Astrocyte (in vitro differentiated cells and primary cell): ENCODE measurements around the gene PYGL. TPM values are rescaled to one million over a fixed set of nuclear protein-coding genes. Genes with fewer than 3 reads are reported as not detected.

ENCODE experiments used
- DNase-seq: peaks from one replicate; pipeline ENCODE4 v3.0.0-alpha.2; 2010; ENCODE audit warnings: low read depth
- FAIRE-seq: peaks from 2 replicates; lab custom pipeline; 2011; peaks lifted over from hg19 to GRCh38; lab: Jason Lieb, UNC
- H2AFZ ChIP-seq: 2 replicates; pipeline ENCODE4 v1.6.0; 2012; ENCODE audit warnings: low read depth, low read length, inconsistent platforms
- H3K27ac ChIP-seq: 2 replicates; pipeline ENCODE4 v1.5.1; 2011; ENCODE audit warnings: low read depth, low read length, inconsistent platforms
- H3K27me3 ChIP-seq: 2 replicates; pipeline ENCODE4 v1.6.0; 2011; ENCODE audit warnings: low read length, inconsistent platforms; ENCODE audit not compliant: insufficient read depth
- H3K36me3 ChIP-seq: 2 replicates; pipeline ENCODE4 v1.5.1; 2011; ENCODE audit warnings: low read length, inconsistent platforms; ENCODE audit not compliant: insufficient read depth
- H3K4me1 ChIP-seq: 2 replicates; pipeline ENCODE4 v1.5.1; 2011; ENCODE audit warnings: low read length, inconsistent platforms; ENCODE audit not compliant: insufficient read depth
- H3K4me2 ChIP-seq: 2 replicates; pipeline ENCODE4 v1.6.0; 2012; ENCODE audit warnings: low read length, inconsistent platforms
- H3K4me3 ChIP-seq: 2 replicates; pipeline ENCODE4 v1.5.1; 2011; ENCODE audit warnings: low read depth, mild to moderate bottlenecking, low read length, inconsistent platforms; ENCODE audit not compliant: insufficient read depth
- H3K79me2 ChIP-seq: 2 replicates; pipeline ENCODE4 v1.6.0; 2012; ENCODE audit warnings: mild to moderate bottlenecking, low read length, inconsistent platforms; ENCODE audit not compliant: insufficient read depth
- H3K9ac ChIP-seq: 2 replicates; pipeline ENCODE4 v1.6.0; 2012; ENCODE audit warnings: mild to moderate bottlenecking, low read length, inconsistent platforms
- H3K9me3 ChIP-seq: 2 replicates; pipeline ENCODE4 v1.5.1; 2012; ENCODE audit warnings: low read depth, mild to moderate bottlenecking, low read length, inconsistent platforms; ENCODE audit not compliant: insufficient read depth
- H4K20me1 ChIP-seq: 2 replicates; pipeline ENCODE4 v1.6.0; 2012; ENCODE audit warnings: low read length, inconsistent platforms; ENCODE audit not compliant: insufficient read depth
- H3K27ac Mint-ChIP-seq: one replicate; pipeline ENCODE4 v1.8.0; 2021; ENCODE audit warnings: mild to moderate bottlenecking, mixed read lengths; ENCODE audit not compliant: unreplicated experiment
- H3K27me3 Mint-ChIP-seq: one replicate; pipeline ENCODE4 v1.8.0; 2021; ENCODE audit warnings: low read depth, mixed read lengths; ENCODE audit not compliant: unreplicated experiment
- H3K36me3 Mint-ChIP-seq: one replicate; pipeline ENCODE4 v1.8.0; 2021; ENCODE audit warnings: low read depth, mixed read lengths; ENCODE audit not compliant: unreplicated experiment
- H3K4me1 Mint-ChIP-seq: one replicate; pipeline ENCODE4 v1.8.0; 2021; ENCODE audit warnings: low read depth, mixed read lengths; ENCODE audit not compliant: unreplicated experiment
- H3K4me3 Mint-ChIP-seq: one replicate; pipeline ENCODE4 v1.8.0; 2021; ENCODE audit warnings: mild to moderate bottlenecking, moderate library complexity, mixed read lengths; ENCODE audit not compliant: unreplicated experiment
- H3K9me3 Mint-ChIP-seq: one replicate; pipeline ENCODE4 v1.8.0; 2021; ENCODE audit warnings: mild to moderate bottlenecking, mixed read lengths; ENCODE audit not compliant: unreplicated experiment
- CTCF ChIP-seq: IDR thresholded peaks from 2 replicates; pipeline ENCODE4 v1.5.1; 2011; ENCODE audit warnings: low read depth, mild to moderate bottlenecking, inconsistent platforms, low read length, moderate library complexity; ENCODE audit not compliant: insufficient read depth
- EZH2 ChIP-seq: IDR thresholded peaks from 2 replicates; pipeline ENCODE4 v1.6.1; 2012; ENCODE audit warnings: mild to moderate bottlenecking, low read length, inconsistent platforms; ENCODE audit not compliant: insufficient read depth
- total RNA-seq: library from RNA; stranded (reverse); gene quantifications from 2 replicates; pipeline ENCODE4 v1.2.1, GENCODE V29; 2021

The PYGL gene
- total RNA-seq, 1 donor from 2014 or later = 97.6 TPM

DNA sequence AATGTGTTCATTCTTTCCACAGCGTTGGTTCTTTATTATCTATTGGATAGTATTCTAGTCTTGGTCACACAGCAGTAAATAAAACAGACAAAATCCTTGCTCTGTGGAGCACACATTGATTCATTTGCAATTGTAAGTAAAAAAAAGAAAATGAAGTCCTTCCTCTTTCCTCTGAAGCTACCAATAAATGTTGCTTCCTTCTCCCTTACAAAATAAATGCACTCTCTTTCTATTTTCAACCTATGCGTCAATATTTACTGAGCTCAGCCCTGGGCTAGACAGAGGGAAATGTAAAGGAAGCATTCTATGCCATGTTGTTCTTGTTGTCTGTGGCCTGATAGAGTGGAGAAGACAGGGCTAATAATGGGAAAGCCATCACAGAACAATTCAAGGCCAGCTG is 69.5 kb downstream of the PYGL start:
- Histone ChIP-seq H3K4me2 (no peak overlapping the region), H3K79me2 (no peaks in the 10 kb centered on the region), H3K27ac (no peak overlapping the region), H2AFZ (no peak overlapping the region), H3K9me3 (peaks cover 4% of the 10 kb centered on the region), H3K36me3 (no peaks in the 10 kb centered on the region), H3K9ac (no peak overlapping the region), H3K4me1 (no peaks in the 10 kb centered on the region), H3K27me3 (peaks cover 70% of the 10 kb centered on the region), H3K4me3 (no peak overlapping the region), H4K20me1 (no peaks in the 10 kb centered on the region)
- Mint-ChIP-seq H3K36me3 (peaks cover 2% of the 10 kb centered on the region), H3K9me3 (peaks cover 4% of the 10 kb centered on the region), H3K27me3 (peaks cover 57% of the 10 kb centered on the region), H3K4me3 (no peak overlapping the region), H3K27ac (no peak overlapping the region), H3K4me1 (peaks cover 9% of the 10 kb centered on the region)
- TF ChIP-seq EZH2 (no peak), CTCF (no peak)
- FAIRE-seq = no peak
- DNase-seq = no peak

DNA sequence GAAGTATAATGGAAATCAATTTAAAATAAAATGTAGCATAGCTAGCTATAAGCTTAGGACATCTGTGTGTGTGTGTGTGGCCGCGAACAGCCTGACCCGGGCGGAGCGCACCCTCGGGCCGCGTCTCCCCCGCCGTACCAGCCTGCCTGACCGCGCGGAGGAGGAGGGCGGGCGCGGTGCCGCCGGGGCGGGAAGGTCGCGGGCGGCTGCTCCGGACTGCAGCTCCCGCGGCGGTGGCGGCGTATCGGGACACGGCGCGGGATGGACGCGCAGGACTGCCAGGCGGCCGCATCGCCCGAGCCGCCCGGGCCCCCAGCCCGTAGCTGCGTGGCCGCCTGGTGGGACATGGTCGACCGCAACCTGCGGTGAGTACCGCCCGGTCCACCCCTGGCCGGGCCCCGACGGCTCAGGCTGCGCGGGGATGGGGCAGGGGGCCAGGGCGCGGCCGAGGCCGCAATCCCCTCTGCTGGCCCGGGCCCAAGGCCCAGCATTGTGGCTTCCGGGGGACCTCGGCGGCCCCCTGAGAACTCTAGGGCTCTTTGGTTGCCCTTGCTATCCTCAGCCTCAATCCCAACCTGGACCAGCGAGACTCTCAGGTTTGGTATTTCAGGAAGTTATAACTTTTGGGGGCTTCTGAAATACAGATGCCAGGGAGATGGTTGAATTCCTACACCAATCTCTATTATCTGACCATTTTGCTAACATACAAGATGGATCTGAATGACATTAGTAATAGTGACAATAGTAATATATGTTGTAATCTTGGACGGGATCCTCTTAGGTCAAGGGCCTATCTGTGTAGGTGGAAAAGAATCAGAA is 72.2 kb downstream of the PYGL start, which contains the start of gene ABHD12B:
ABHD12B (plus strand) TSS at position 140 of the 819 bp plus-strand sequence; CDS start at position 262, 122 bp downstream.
- no peaks in the 10 kb centered on the region for H3K36me3 ChIP-seq
- H3K4me1 ChIP-seq = no peaks in the 10 kb centered on the region
- peak within 1 kb of the TSS; percentile 70 for H3K4me2 ChIP-seq
- Mint-ChIP-seq H3K9me3 (peaks cover 2% of the 10 kb centered on the region), H3K4me3 (no peak within 1 kb of the TSS), H3K4me1 (peaks cover 9% of the 10 kb centered on the region), H3K27me3 (peaks cover 55% of the 10 kb centered on the region), H3K36me3 (no peaks in the 10 kb centered on the region), H3K27ac (no peak within 1 kb of the TSS)
- H3K4me3 ChIP-seq = no peak within 1 kb of the TSS
- no peaks in the 10 kb centered on the region for H3K9me3 ChIP-seq
- H3K9ac ChIP-seq = no peak within 1 kb of the TSS
- TF ChIP-seq EZH2 (peak; percentile 77), CTCF (no peak)
- DNase-seq (no peak), FAIRE-seq (peak; percentile 55)
- H4K20me1 ChIP-seq = no peaks in the 10 kb centered on the region
- H3K79me2 ChIP-seq = no peaks in the 10 kb centered on the region
- H2AFZ ChIP-seq = no peak within 1 kb of the TSS
- H3K27me3 ChIP-seq = peaks cover 54% of the 10 kb centered on the region
- no peak within 1 kb of the TSS for H3K27ac ChIP-seq

- H3K4me2 ChIP-seq = peak overlapping the region; percentile 70
- H3K4me3 Mint-ChIP-seq = no peak overlapping the region
- no peak for FAIRE-seq
These were observed 73.1 kb downstream of the PYGL start for GRCh38 chr14:50871228-50871627.

More at GRCh38 chr14:50871228-50871627, 73.1 kb downstream of the PYGL start:
- no peak overlapping the region for H2AFZ ChIP-seq
- H3K36me3 ChIP-seq = no peaks in the 10 kb centered on the region
- Mint-ChIP-seq H3K4me1 (peaks cover 9% of the 10 kb centered on the region), H3K36me3 (no peaks in the 10 kb centered on the region), H3K27me3 (peaks cover 48% of the 10 kb centered on the region), H3K9me3 (peaks cover 2% of the 10 kb centered on the region), H3K27ac (no peak overlapping the region)
- H3K27me3 ChIP-seq = peaks cover 48% of the 10 kb centered on the region
- no peaks in the 10 kb centered on the region for H3K79me2 ChIP-seq
- DNase-seq = no peak
- H4K20me1 ChIP-seq = no peaks in the 10 kb centered on the region
- no peak overlapping the region for H3K27ac ChIP-seq
- H3K9ac ChIP-seq = no peak overlapping the region
- no peak for TF ChIP-seq EZH2
- no peak for TF ChIP-seq CTCF
- no peaks in the 10 kb centered on the region for H3K4me1 ChIP-seq
- no peak overlapping the region for H3K4me3 ChIP-seq
- H3K9me3 ChIP-seq = no peaks in the 10 kb centered on the region
